GM21423 (cell line): ENCODE results near the gene CDH13.

Experiments used
- ATAC-seq: cut with Tn5 transposase; IDR thresholded peaks from one replicate; pipeline ENCODE4 v1.9.1; 2021; ENCODE audit warnings: mild to moderate bottlenecking, moderate library complexity; ENCODE audit not compliant: unreplicated experiment

Gene CDH13

GRCh38 chr16:83095941-83096692, 469.3 kb downstream of the CDH13 start:
- no peak for ATAC-seq

- ATAC-seq = no peak
Observed at GRCh38 chr16:83098536-83098935, 471.8 kb downstream of the CDH13 start.

- ATAC-seq = no peak
Observed at GRCh38 chr16:83100679-83101078, 473.9 kb downstream of the CDH13 start.

GRCh38 chr16:83102336-83102735, 475.6 kb downstream of the CDH13 start:
- ATAC-seq = no peak

GRCh38 chr16:83105279-83106077, 478.7 kb downstream of the CDH13 start:
- ATAC-seq = no peak

GRCh38 chr16:83109490-83110125, 482.8 kb downstream of the CDH13 start:
- no peak for ATAC-seq

GRCh38 chr16:83110269-83110668, 483.5 kb downstream of the CDH13 start:
- ATAC-seq = no peak

GRCh38 chr16:83113317-83113716, 486.5 kb downstream of the CDH13 start:
- ATAC-seq = no peak

- ATAC-seq = no peak
Observed at GRCh38 chr16:83113811-83114210, 487.0 kb downstream of the CDH13 start.

GRCh38 chr16:83115491-83116232, 488.9 kb downstream of the CDH13 start:
- ATAC-seq = no peak

- ATAC-seq = no peak
Observed at GRCh38 chr16:83116274-83116892, 489.6 kb downstream of the CDH13 start.

- ATAC-seq = no peak
Observed at GRCh38 chr16:83117810-83118209, 491.0 kb downstream of the CDH13 start.

GRCh38 chr16:83118365-83118764, 491.6 kb downstream of the CDH13 start:
- no peak for ATAC-seq

- ATAC-seq = no peak
Observed at GRCh38 chr16:83125999-83126568, 499.3 kb downstream of the CDH13 start.

- no peak for ATAC-seq
Observed at GRCh38 chr16:83128041-83128440, 501.3 kb downstream of the CDH13 start.

GRCh38 chr16:83130039-83130438, 503.3 kb downstream of the CDH13 start:
- no peak for ATAC-seq

GRCh38 chr16:83134638-83135037, 507.9 kb downstream of the CDH13 start:
- ATAC-seq = no peak

GRCh38 chr16:83136419-83136818, 509.6 kb downstream of the CDH13 start:
- no peak for ATAC-seq

- no peak for ATAC-seq
Observed at GRCh38 chr16:83136924-83137323, 510.2 kb downstream of the CDH13 start.

- ATAC-seq = no peak
Observed at GRCh38 chr16:83137326-83137781, 510.6 kb downstream of the CDH13 start.
